Vagina (tissue), 2 donors: ENCODE measurements around the gene SRRM2.

Experiments
- POLR2A ChIP-seq, 2 donors: fragments of 450-650 bp; IDR thresholded peaks; one replicate each; pipeline ENCODE4 v1.6.1; 2017; ENCODE audit warnings: antibody characterized with exemption in 2 of 2, mild to moderate bottlenecking in 2 of 2, moderate library complexity in 2 of 2
- POLR2AphosphoS5 ChIP-seq, 2 donors: sonication (generic); formaldehyde crosslinking; IDR thresholded peaks; one replicate each; pipeline ENCODE4 v1.9.0; 2017; ENCODE audit warnings: antibody characterized with exemption in 2 of 2, mild to moderate bottlenecking in 2 of 2, low read depth in 1 of 2; ENCODE audit not compliant: insufficient read depth in 1 of 2

GRCh38 chr16:2749476-2749875 lies 3.0 kb upstream of the SRRM2 start:
- TF ChIP-seq POLR2A (IDR thresholded peaks at IDR 0.05) (no peak), POLR2AphosphoS5 (IDR thresholded peaks at IDR 0.05; ENCODE audit: insufficient read depth in 1 of 2, low read depth in 1 of 2) (no peak)
